ENCODE results near the gene ENPP3.

DNA sequence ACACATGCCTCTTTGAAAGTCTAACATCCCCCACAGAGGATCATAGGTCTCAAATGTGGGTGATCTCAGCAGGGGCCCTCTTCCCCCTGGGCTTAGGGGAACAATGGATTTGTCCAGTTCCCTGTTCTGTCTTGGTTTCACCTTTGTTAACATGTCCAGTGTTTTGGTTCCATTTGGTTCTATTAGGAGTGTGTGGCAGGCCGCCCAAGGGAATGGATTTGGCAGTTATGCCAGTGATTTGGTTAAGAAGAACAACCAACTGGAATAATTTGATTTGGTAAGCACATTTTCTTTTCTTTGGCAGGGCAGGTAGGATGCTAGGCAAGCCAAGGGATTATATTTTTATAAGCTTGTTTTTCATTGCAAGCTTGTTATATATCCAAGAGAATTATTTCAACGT, 142.2 kb downstream of the ENPP3 start:
- TF ChIP-seq POLR2AphosphoS5 (IDR thresholded peaks at IDR 0.05; ENCODE audit: low read depth, low read length) (no peak), POLR2A (IDR thresholded peaks at IDR 0.05; ENCODE audit: low read depth, low read length) (no peak), TAF1 (IDR thresholded peaks at IDR 0.05; ENCODE audit: low read depth, low read length) (no peak), SPI1 (IDR thresholded peaks at IDR 0.05; ENCODE audit: low read depth, low read length) (no peak), POU2F2 (IDR thresholded peaks at IDR 0.05; ENCODE audit: low read depth, low read length) (no peak)

Measured in GM12891 (cell line).